ENCODE results near the gene MED12L.
"Not testable (repeated sequence)": the region's sequence is repeated elsewhere in the genome, so short reads cannot be mapped to it uniquely, and the experiment has no call there.

MED12L gene

DNA sequence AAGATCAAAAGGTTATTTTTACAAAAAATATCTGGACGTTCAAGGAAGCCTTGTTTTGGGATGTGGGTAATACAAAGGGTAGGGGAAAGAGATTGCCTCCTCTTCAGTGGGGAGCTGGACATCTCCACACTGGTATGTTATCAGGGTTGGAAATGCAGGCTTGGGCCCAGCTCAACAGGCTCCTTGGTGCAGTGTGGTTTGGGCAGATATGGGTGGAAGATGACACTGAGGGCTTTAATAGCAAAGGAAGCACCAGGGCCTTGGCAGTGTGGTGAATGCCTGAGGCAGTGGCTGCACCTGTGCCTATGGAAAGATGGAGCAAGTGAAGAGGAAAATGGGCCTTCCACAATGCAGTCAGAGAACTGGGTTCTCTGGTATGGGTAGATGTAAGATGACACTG, 11.2 kb upstream of the MED12L start:
- no peak overlapping the region for H3K4me3 ChIP-seq (ENCODE audit: low read depth, low read length)
- TF ChIP-seq CTCF (IDR thresholded peaks at IDR 0.05; ENCODE audit: low read depth, low read length) (no peak), MYC (IDR thresholded peaks at IDR 0.05; ENCODE audit: low read depth, low read length) (no peak), POLR2A (IDR thresholded peaks at IDR 0.05; ENCODE audit: extremely low read depth, insufficient read length) (no peak)
- TF ChIP-seq, protein P1, sequence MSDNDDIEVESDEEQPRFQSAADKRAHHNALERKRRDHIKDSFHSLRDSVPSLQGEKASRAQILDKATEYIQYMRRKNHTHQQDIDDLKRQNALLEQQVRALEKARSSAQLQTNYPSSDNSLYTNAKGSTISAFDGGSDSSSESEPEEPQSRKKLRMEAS (IDR thresholded peaks at IDR 0.05; ENCODE audit: low read depth, low read length): no peak
- DNase-seq (ENCODE audit: low read depth): no peak

DNA sequence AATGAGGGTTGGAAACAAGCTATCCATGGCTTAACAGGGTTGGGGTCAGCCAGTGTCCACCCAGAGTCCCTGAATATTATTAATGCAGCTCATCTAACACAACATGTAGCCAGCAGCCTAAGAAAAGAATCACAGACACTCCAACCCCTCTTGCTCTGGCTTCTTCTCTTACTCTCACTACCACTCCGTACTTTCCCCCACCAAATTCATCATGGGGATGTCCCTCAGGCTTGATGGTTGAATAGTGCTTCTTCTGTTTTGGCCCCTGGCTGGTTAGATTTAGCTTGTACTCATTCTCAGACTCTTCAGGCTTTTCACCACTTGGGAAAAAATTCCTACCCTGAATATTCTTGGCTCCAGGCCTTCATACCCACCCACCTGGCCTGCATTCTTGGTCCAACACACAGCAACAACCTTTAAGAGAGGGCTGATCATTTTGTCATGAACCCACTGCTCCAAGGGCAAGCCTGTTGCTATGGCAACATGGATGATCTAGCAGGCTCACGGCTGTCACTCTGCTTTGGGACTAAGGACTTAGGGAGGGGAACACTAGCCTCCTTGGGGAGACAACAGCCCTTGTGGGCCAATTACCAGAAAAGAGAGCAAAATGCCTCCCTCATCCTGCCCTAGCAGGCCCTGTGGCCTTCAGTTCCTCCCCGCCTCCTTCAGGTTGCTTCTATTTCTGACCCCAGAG, 9.4 kb upstream of the MED12L start:
- no peak for DNase-seq (ENCODE audit: low read depth)
- no peak for TF ChIP-seq POLR2A (IDR thresholded peaks at IDR 0.05; ENCODE audit: extremely low read depth, insufficient read length)
- no peak for TF ChIP-seq MYC (IDR thresholded peaks at IDR 0.05; ENCODE audit: low read depth, low read length)
- TF ChIP-seq CTCF (IDR thresholded peaks at IDR 0.05; ENCODE audit: low read depth, low read length): no peak
- TF ChIP-seq, protein P1 (IDR thresholded peaks at IDR 0.05; ENCODE audit: low read depth, low read length): no peak
- H3K4me3 ChIP-seq (ENCODE audit: low read depth, low read length): no peak overlapping the region

- no peak for TF ChIP-seq MYC (IDR thresholded peaks at IDR 0.05; ENCODE audit: low read depth, low read length)
- no peak for TF ChIP-seq POLR2A (IDR thresholded peaks at IDR 0.05; ENCODE audit: extremely low read depth, insufficient read length)
- no peak for TF ChIP-seq CTCF (IDR thresholded peaks at IDR 0.05; ENCODE audit: low read depth, low read length)
- TF ChIP-seq, protein P1 (IDR thresholded peaks at IDR 0.05; ENCODE audit: low read depth, low read length): no peak
Measured at GRCh38 chr3:151076626-151077025, 8.8 kb upstream of the MED12L start.

GRCh38 chr3:151081082-151081481, 4.4 kb upstream of the MED12L start:
- not testable (repeated sequence) for H3K4me3 ChIP-seq (ENCODE audit: low read depth, low read length); DNase-seq (ENCODE audit: low read depth)

More at GRCh38 chr3:151076626-151077025, 8.8 kb upstream of the MED12L start:
- H3K4me3 ChIP-seq (ENCODE audit: low read depth, low read length): no peak overlapping the region
- no peak for DNase-seq (ENCODE audit: low read depth)

GRCh38 chr3:151082880-151083838, 2.3 kb upstream of the MED12L start:
- TF ChIP-seq, protein P1 (IDR thresholded peaks at IDR 0.05; ENCODE audit: low read depth, low read length): no peak
- no peak for TF ChIP-seq POLR2A (IDR thresholded peaks at IDR 0.05; ENCODE audit: extremely low read depth, insufficient read length)
- no peak for TF ChIP-seq CTCF (IDR thresholded peaks at IDR 0.05; ENCODE audit: low read depth, low read length)
- no peak for TF ChIP-seq MYC (IDR thresholded peaks at IDR 0.05; ENCODE audit: low read depth, low read length)
- DNase-seq (ENCODE audit: low read depth): no peak
- no peak overlapping the region for H3K4me3 ChIP-seq (ENCODE audit: low read depth, low read length)

DNA sequence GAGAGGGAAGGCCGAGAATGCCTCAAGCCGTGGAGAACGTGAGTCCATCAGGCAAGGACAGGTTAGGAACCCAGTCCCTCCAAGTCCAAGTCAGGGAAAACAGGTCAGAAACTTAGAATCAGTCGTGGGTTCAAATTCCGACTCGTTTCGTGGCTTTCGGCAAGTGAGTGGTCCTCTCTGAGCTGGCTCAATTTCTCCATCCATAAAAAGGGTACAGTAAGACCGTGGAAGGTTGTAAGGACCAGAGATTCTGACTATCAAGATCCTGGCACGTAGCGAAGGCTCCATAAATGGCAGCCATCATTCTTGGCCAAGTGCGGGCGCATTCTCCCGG, 604 bp upstream of the MED12L start:
- TF ChIP-seq, protein P1 (IDR thresholded peaks at IDR 0.05; ENCODE audit: low read depth, low read length): no peak
- TF ChIP-seq POLR2A (IDR thresholded peaks at IDR 0.05; ENCODE audit: extremely low read depth, insufficient read length): no peak
- no peak for TF ChIP-seq CTCF (IDR thresholded peaks at IDR 0.05; ENCODE audit: low read depth, low read length)
- TF ChIP-seq MYC (IDR thresholded peaks at IDR 0.05; ENCODE audit: low read depth, low read length): no peak
- no peak overlapping the region for H3K4me3 ChIP-seq (ENCODE audit: low read depth, low read length)
- no peak for DNase-seq (ENCODE audit: low read depth)

Measured in NB4 (cell line).